Measurements from ENCODE around the gene MTCL3.

The MTCL3 gene

DNA sequence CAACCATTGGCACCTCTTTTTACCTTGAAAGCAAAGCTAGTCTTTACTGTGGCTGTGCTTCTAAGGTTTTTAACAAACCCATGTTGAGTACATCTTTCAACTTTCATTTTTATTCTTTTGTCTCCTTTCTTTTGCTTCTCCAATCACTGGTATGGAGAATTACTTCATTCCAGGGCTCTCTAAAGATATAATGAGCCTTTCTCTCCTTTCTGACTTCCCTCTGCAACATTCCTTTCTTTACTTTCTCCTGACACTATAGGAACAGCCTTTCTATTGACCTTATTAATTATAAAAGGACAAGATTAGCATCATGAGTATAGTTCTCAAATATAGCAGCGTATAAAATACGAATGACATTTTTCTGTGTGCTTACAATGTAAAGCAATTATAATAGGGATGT, 36.8 kb downstream of the MTCL3 start:
- TF ChIP-seq, protein P1, sequence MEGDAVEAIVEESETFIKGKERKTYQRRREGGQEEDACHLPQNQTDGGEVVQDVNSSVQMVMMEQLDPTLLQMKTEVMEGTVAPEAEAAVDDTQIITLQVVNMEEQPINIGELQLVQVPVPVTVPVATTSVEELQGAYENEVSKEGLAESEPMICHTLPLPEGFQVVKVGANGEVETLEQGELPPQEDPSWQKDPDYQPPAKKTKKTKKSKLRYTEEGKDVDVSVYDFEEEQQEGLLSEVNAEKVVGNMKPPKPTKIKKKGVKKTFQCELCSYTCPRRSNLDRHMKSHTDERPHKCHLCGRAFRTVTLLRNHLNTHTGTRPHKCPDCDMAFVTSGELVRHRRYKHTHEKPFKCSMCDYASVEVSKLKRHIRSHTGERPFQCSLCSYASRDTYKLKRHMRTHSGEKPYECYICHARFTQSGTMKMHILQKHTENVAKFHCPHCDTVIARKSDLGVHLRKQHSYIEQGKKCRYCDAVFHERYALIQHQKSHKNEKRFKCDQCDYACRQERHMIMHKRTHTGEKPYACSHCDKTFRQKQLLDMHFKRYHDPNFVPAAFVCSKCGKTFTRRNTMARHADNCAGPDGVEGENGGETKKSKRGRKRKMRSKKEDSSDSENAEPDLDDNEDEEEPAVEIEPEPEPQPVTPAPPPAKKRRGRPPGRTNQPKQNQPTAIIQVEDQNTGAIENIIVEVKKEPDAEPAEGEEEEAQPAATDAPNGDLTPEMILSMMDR (IDR thresholded peaks at IDR 0.05; ENCODE audit: unreplicated experiment): no peak
- DNase-seq (ENCODE audit: low spot score, unreplicated experiment): no peak
- Mint-ChIP-seq H3K4me3 (ENCODE audit: low read depth) (no peak overlapping the region), H3K27ac (no peak overlapping the region), H3K9me3 (ENCODE audit: low read depth) (no peaks in the 10 kb centered on the region), H3K4me1 (ENCODE audit: low read depth) (no peaks in the 10 kb centered on the region), H3K36me3 (ENCODE audit: insufficient read depth) (no peaks in the 10 kb centered on the region), H3K27me3 (no peaks in the 10 kb centered on the region)

DNA sequence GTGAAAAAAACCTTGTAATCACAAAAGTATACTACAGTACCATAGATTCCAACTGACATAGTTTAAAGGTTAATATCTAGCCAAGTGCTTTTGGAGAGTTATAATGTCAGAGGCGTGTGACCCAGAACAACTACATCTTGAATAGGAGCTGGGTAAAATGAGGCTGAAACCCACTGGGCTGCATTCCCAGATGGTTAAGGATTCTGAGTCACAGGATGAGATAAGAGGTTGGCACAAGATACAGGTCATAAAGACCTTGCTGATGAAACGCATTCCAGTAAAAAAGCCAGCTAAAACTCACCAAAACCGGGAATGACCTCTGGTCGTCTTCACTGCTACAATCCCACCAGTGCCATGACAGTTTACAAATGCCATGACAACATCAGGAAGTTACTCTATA, 37.5 kb downstream of the MTCL3 start:
- no peak overlapping the region for H3K27ac Mint-ChIP-seq
- no peak for DNase-seq (ENCODE audit: low spot score, unreplicated experiment)
- TF ChIP-seq, protein P1 (IDR thresholded peaks at IDR 0.05; ENCODE audit: unreplicated experiment): no peak
- no peak overlapping the region for H3K4me3 Mint-ChIP-seq (ENCODE audit: low read depth)
- H3K27me3 Mint-ChIP-seq: no peaks in the 10 kb centered on the region
- H3K9me3 Mint-ChIP-seq (ENCODE audit: low read depth): no peaks in the 10 kb centered on the region
- H3K36me3 Mint-ChIP-seq (ENCODE audit: insufficient read depth): no peaks in the 10 kb centered on the region
- no peaks in the 10 kb centered on the region for H3K4me1 Mint-ChIP-seq (ENCODE audit: low read depth)

DNA sequence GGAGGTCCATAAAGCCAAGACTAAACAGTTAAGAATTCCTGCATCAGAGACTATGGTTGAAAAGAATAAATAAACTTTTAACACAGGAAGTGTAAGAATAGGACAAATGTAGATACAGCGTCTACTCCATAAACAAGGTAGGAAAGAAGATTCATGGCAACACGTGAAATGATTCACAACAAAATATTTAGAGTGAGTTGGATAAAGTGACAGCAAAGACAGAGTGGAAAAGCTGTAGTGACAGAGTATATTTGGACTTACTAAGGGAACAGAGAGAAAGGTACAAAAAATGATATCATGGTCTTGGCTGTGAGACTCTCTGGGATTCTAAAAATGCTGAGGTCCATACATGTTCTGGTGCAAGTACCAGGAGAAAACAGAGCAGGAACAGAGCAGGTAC, 38.0 kb downstream of the MTCL3 start:
- TF ChIP-seq, protein P1 (IDR thresholded peaks at IDR 0.05; ENCODE audit: unreplicated experiment): no peak
- Mint-ChIP-seq H3K27ac (no peak overlapping the region), H3K4me1 (ENCODE audit: low read depth) (no peaks in the 10 kb centered on the region), H3K36me3 (ENCODE audit: insufficient read depth) (peaks cover 2% of the 10 kb centered on the region), H3K27me3 (no peaks in the 10 kb centered on the region), H3K4me3 (ENCODE audit: low read depth) (no peak overlapping the region), H3K9me3 (ENCODE audit: low read depth) (peaks cover 3% of the 10 kb centered on the region)
- no peak for DNase-seq (ENCODE audit: low spot score, unreplicated experiment)

DNA sequence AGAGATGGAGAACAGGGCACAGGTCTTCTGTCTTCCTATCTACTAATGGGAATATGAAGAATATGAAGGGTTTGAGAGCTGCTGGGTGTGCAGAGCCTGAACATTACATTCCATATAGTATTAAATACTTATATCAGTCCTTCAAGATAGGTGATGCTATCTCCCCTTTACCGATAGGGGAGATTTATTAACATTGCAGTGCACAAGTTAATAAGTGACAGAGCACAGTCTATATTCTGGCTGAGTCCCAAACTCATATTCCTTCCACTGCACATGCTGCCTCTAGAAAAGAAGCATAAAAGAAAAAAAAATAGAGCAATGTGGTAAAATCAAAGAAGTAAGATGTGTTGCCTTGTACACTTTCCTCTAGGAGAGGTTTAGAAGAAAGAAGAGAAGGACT, 41.5 kb downstream of the MTCL3 start:
- DNase-seq (ENCODE audit: low spot score, unreplicated experiment): no peak
- Mint-ChIP-seq H3K36me3 (ENCODE audit: insufficient read depth) (peaks cover 9% of the 10 kb centered on the region), H3K27me3 (no peaks in the 10 kb centered on the region), H3K4me3 (ENCODE audit: low read depth) (no peak overlapping the region), H3K4me1 (ENCODE audit: low read depth) (no peaks in the 10 kb centered on the region), H3K27ac (no peak overlapping the region), H3K9me3 (ENCODE audit: low read depth) (peaks cover 6% of the 10 kb centered on the region)
- TF ChIP-seq, protein P1 (IDR thresholded peaks at IDR 0.05; ENCODE audit: unreplicated experiment): no peak

DNA sequence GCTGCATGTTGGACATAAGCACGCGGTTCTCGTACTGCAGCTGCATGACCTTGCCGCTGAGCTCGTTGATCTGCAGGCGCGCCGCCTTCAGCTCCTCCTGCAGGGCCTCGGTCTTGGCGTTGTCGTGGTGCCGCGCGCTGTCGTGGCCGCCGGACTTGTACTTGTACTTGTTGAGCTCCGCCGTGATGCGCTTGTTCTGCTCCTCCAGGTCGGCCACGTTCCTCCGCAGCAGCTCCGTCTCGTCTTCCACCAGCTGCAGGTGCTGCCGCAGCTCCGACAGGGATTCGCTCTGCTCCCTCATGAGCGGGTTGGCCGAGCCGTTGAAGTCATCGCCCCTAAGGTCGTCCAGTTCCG, 43.3 kb downstream of the MTCL3 start:
- no peaks in the 10 kb centered on the region for H3K27me3 Mint-ChIP-seq
- peaks cover 4% of the 10 kb centered on the region for H3K4me1 Mint-ChIP-seq (ENCODE audit: low read depth)
- no peak for DNase-seq (ENCODE audit: low spot score, unreplicated experiment)
- TF ChIP-seq, protein P1 (IDR thresholded peaks at IDR 0.05; ENCODE audit: unreplicated experiment): no peak
- H3K9me3 Mint-ChIP-seq (ENCODE audit: low read depth): peaks cover 6% of the 10 kb centered on the region
- peaks cover 9% of the 10 kb centered on the region for H3K36me3 Mint-ChIP-seq (ENCODE audit: insufficient read depth)
- no peak overlapping the region for H3K4me3 Mint-ChIP-seq (ENCODE audit: low read depth)
- H3K27ac Mint-ChIP-seq: no peak overlapping the region
